A673 (cell line): ENCODE results near the gene ISM1. TPM values are rescaled to one million over a fixed set of nuclear protein-coding genes. Genes with fewer than 3 reads are reported as not detected.

Experiments
- BruUV-seq: library from RNA; stranded (reverse); fragments of 400-500 nt; replicated peaks from 2 replicates; lab custom pipeline; 2021; lab: Mats Ljungman, UMichigan
- CTCF ChIA-PET: fragments of 300-600 bp; sonication (Branson Sonifier 250); formaldehyde crosslinking; loops from one replicate; lab custom pipeline; 2022; ENCODE audit warnings: antibody characterized with exemption; lab: Charles Lee
- POLR2A ChIA-PET: fragments of 300-600 bp; sonication (Branson Sonifier 250); formaldehyde crosslinking; loops from one replicate; lab custom pipeline; 2022; ENCODE audit warnings: antibody characterized with exemption; ENCODE audit not compliant: low non-redundant PET; lab: Charles Lee
- DNase-seq: peaks from one replicate; pipeline ENCODE4 v3.0.0-alpha.2; 2015; ENCODE audit warnings: low spot score
- H3K27ac ChIP-seq: fragments of 200-600 bp; sonication (generic); 2 replicates; pipeline ENCODE4 v1.5.1; 2016; ENCODE audit warnings: mixed run types, low read depth, mild to moderate bottlenecking, mixed read lengths, antibody characterized with exemption, low read length; ENCODE audit not compliant: poor library complexity, severe bottlenecking
- H3K27me3 ChIP-seq: fragments of 200-600 bp; sonication (generic); replicated peaks from 2 replicates; pipeline ENCODE4 v1.6.1; 2017; ENCODE audit warnings: mixed run types, low read depth, mild to moderate bottlenecking, mixed read lengths, antibody characterized with exemption, low read length; ENCODE audit not compliant: insufficient read depth, poor library complexity
- H3K36me3 ChIP-seq: fragments of 200-600 bp; sonication (generic); 2 replicates; pipeline ENCODE4 v1.6.1; 2016; ENCODE audit warnings: mixed run types, mild to moderate bottlenecking, mixed read lengths, antibody characterized with exemption, low read length; ENCODE audit not compliant: insufficient read depth, poor library complexity, severe bottlenecking
- H3K4me1 ChIP-seq: fragments of 200-600 bp; sonication (generic); 2 replicates; pipeline ENCODE4 v1.6.1; 2017; ENCODE audit warnings: mixed run types, mild to moderate bottlenecking, mixed read lengths, antibody characterized with exemption, low read length; ENCODE audit not compliant: insufficient read depth, poor library complexity, severe bottlenecking
- H3K4me3 ChIP-seq: fragments of 200-600 bp; sonication (generic); 2 replicates; pipeline ENCODE4 v1.5.1; 2016; ENCODE audit warnings: low read depth, mixed run types, mild to moderate bottlenecking, mixed read lengths, low read length; ENCODE audit not compliant: poor library complexity, severe bottlenecking
- H3K9me3 ChIP-seq: fragments of 200-600 bp; sonication (generic); 2 replicates; pipeline ENCODE4 v1.6.1; 2016; ENCODE audit warnings: mixed run types, low read depth, mild to moderate bottlenecking, mixed read lengths, antibody characterized with exemption, low read length; ENCODE audit not compliant: poor library complexity, severe bottlenecking
- CTCF ChIP-seq: fragments of 300-800, 200-600 bp; sonication (generic); conservative IDR thresholded peaks from 2 replicates; pipeline ENCODE4 v1.5.1; 2017; ENCODE audit warnings: low read depth, mild to moderate bottlenecking, antibody characterized with exemption, low read length, moderate library complexity, mixed read lengths
- EZH2 ChIP-seq: fragments of 200-600 bp; sonication (generic); IDR thresholded peaks from 2 replicates; pipeline ENCODE4 v1.6.1; 2017; ENCODE audit warnings: borderline replicate concordance, low read depth, mild to moderate bottlenecking, mixed read lengths, antibody characterized with exemption, low read length; ENCODE audit not compliant: poor library complexity, severe bottlenecking
- intact Hi-C: fragments of 100-400 bp; cut with micrococcal nuclease; formaldehyde crosslinking; loops from one replicate; pipeline ENCODE4 v1.10.0; 2022; ENCODE audit not compliant: unreplicated experiment
- total RNA-seq: library from RNA; stranded (reverse); gene quantifications from 2 replicates; pipeline ENCODE4 v1.2.3, GENCODE V29; 2021

Gene ISM1
- total RNA-seq, 1 experiment from 2014 or later: 0.11 TPM

GRCh38 chr20:13291157-13291556 is 70.1 kb downstream of the ISM1 start:
- POLR2A ChIA-PET: no interaction called here
- no peak overlapping the region for H3K27ac ChIP-seq
- no peak for TF ChIP-seq CTCF
- TF ChIP-seq EZH2: no peak
- H3K27me3 ChIP-seq: no peaks in the 10 kb centered on the region
- no peak overlapping the region for H3K4me3 ChIP-seq
- CTCF ChIA-PET: no interaction called here
- intact Hi-C loops: loop anchor here (10.0 kb wide), 1 partner anchor 166 kb away; no protein-coding TSS in a partner anchor
- no peaks in the 10 kb centered on the region for H3K4me1 ChIP-seq
- H3K9me3 ChIP-seq: no peaks in the 10 kb centered on the region
- no peaks in the 10 kb centered on the region for H3K36me3 ChIP-seq
- no peak for DNase-seq
- no TSS peak for BruUV-seq

- no peaks in the 10 kb centered on the region for H3K4me1 ChIP-seq
- DNase-seq: no peak
- CTCF ChIA-PET: no interaction called here
- no TSS peak for BruUV-seq
- intact Hi-C loops: loop anchor here (10.0 kb wide), 1 partner anchor 168 kb away; no protein-coding TSS in a partner anchor
- no peak overlapping the region for H3K27ac ChIP-seq
- no peaks in the 10 kb centered on the region for H3K27me3 ChIP-seq
- no peaks in the 10 kb centered on the region for H3K9me3 ChIP-seq
- TF ChIP-seq EZH2 (no peak), CTCF (no peak)
- H3K4me3 ChIP-seq: no peak overlapping the region
- no peaks in the 10 kb centered on the region for H3K36me3 ChIP-seq
- POLR2A ChIA-PET: no interaction called here
These were observed 71.3 kb downstream of the ISM1 start for GRCh38 chr20:13292201-13292885.

- Histone ChIP-seq H3K27me3 (no peaks in the 10 kb centered on the region), H3K36me3 (no peaks in the 10 kb centered on the region), H3K4me1 (no peaks in the 10 kb centered on the region), H3K27ac (no peak overlapping the region), H3K4me3 (no peak overlapping the region), H3K9me3 (no peaks in the 10 kb centered on the region)
- BruUV-seq: no TSS peak
- TF ChIP-seq CTCF: no peak
- no peak for TF ChIP-seq EZH2
- DNase-seq: no peak
- ChIA-PET POLR2A (no interaction called here), CTCF (no interaction called here)
- intact Hi-C loops: loop anchor here (10.0 kb wide), 1 partner anchor 170 kb away; no protein-coding TSS in a partner anchor
These were observed 73.4 kb downstream of the ISM1 start for GRCh38 chr20:13294522-13294921.
